Measurements from ENCODE around the gene ABHD17A.
A peak's percentile ranks its signal among the peaks of the same experiment; 100 is the strongest.

ABHD17A gene

DNA sequence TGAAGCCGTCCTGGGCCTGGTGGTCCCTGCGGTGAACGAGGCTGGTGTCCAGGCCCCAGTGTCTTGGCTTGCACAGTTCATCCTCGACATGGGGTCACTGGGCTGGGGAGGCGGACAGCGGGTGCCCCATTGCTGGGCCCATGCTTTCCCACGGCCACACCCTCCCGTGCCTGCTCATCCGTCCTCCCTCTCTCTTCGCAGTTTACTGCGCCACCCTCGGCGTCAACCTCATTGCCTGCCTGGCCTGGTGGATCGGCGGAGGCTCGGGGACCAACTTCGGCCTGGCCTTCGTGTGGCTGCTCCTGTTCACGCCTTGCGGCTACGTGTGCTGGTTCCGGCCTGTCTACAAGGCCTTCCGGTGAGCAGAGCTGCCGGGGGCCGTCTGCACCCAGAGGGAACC lies 32.6 kb upstream of the ABHD17A start:
- TF ChIP-seq RAD21 (IDR thresholded peaks at IDR 0.05; ENCODE audit: low read depth) = no peak
- no peak for TF ChIP-seq TAF1 (IDR thresholded peaks at IDR 0.05; ENCODE audit: low read depth)
- TF ChIP-seq NFIC (IDR thresholded peaks at IDR 0.05) = no peak
- TF ChIP-seq ZBTB7A (IDR thresholded peaks at IDR 0.05; ENCODE audit: low read depth) = no peak
- TF ChIP-seq, protein P1, sequence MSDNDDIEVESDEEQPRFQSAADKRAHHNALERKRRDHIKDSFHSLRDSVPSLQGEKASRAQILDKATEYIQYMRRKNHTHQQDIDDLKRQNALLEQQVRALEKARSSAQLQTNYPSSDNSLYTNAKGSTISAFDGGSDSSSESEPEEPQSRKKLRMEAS (IDR thresholded peaks at IDR 0.05) = no peak
- TF ChIP-seq, protein P2, sequence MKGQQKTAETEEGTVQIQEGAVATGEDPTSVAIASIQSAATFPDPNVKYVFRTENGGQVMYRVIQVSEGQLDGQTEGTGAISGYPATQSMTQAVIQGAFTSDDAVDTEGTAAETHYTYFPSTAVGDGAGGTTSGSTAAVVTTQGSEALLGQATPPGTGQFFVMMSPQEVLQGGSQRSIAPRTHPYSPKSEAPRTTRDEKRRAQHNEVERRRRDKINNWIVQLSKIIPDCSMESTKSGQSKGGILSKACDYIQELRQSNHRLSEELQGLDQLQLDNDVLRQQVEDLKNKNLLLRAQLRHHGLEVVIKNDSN (IDR thresholded peaks at IDR 0.05) = no peak
- no peak for TF ChIP-seq FOXM1 (IDR thresholded peaks at IDR 0.05; ENCODE audit: borderline replicate concordance, low read depth)
- TF ChIP-seq, protein P3, sequence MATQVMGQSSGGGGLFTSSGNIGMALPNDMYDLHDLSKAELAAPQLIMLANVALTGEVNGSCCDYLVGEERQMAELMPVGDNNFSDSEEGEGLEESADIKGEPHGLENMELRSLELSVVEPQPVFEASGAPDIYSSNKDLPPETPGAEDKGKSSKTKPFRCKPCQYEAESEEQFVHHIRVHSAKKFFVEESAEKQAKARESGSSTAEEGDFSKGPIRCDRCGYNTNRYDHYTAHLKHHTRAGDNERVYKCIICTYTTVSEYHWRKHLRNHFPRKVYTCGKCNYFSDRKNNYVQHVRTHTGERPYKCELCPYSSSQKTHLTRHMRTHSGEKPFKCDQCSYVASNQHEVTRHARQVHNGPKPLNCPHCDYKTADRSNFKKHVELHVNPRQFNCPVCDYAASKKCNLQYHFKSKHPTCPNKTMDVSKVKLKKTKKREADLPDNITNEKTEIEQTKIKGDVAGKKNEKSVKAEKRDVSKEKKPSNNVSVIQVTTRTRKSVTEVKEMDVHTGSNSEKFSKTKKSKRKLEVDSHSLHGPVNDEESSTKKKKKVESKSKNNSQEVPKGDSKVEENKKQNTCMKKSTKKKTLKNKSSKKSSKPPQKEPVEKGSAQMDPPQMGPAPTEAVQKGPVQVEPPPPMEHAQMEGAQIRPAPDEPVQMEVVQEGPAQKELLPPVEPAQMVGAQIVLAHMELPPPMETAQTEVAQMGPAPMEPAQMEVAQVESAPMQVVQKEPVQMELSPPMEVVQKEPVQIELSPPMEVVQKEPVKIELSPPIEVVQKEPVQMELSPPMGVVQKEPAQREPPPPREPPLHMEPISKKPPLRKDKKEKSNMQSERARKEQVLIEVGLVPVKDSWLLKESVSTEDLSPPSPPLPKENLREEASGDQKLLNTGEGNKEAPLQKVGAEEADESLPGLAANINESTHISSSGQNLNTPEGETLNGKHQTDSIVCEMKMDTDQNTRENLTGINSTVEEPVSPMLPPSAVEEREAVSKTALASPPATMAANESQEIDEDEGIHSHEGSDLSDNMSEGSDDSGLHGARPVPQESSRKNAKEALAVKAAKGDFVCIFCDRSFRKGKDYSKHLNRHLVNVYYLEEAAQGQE (IDR thresholded peaks at IDR 0.05; ENCODE audit: low read depth) = no peak
- TF ChIP-seq CEBPB (IDR thresholded peaks at IDR 0.05) = no peak

DNA sequence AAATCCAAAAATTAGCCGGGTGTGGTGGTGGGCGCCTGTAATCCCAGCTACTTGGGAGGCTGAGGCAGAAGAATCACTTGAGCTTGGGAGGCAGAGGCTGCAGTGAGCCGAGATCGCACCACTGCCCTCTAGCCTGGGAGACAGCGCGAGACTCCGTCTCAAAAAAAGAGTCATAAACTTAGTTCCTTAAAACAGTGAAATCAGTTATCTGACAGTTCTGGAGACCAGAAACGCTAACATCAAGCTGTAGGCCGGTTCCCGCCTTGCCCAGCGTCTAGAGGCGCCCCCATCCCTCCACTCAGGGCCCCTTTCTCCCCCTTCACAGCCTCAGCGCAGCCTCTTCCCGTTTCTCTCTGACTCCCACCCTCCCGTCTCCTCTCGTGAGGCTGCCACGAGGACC lies 31.9 kb upstream of the ABHD17A start:
- TF ChIP-seq FOXM1 (IDR thresholded peaks at IDR 0.05; ENCODE audit: borderline replicate concordance, low read depth) = no peak
- no peak for TF ChIP-seq RAD21 (IDR thresholded peaks at IDR 0.05; ENCODE audit: low read depth)
- TF ChIP-seq TAF1 (IDR thresholded peaks at IDR 0.05; ENCODE audit: low read depth) = no peak
- TF ChIP-seq NFIC (IDR thresholded peaks at IDR 0.05) = no peak
- no peak for TF ChIP-seq EP300 (IDR thresholded peaks at IDR 0.05; ENCODE audit: borderline replicate concordance)
- TF ChIP-seq ZBTB7A (IDR thresholded peaks at IDR 0.05; ENCODE audit: low read depth) = no peak
- TF ChIP-seq, protein P3 (IDR thresholded peaks at IDR 0.05; ENCODE audit: low read depth) = no peak
- TF ChIP-seq, protein P2 (IDR thresholded peaks at IDR 0.05) = no peak
- no peak for TF ChIP-seq TEAD4 (IDR thresholded peaks at IDR 0.05)
- no peak for TF ChIP-seq EGR1 (IDR thresholded peaks at IDR 0.05)
- TF ChIP-seq, protein P1 (IDR thresholded peaks at IDR 0.05) = no peak
- no peak for TF ChIP-seq CEBPB (IDR thresholded peaks at IDR 0.05)
- no peak for TF ChIP-seq CREB1 (IDR thresholded peaks at IDR 0.05; ENCODE audit: low read depth)

DNA sequence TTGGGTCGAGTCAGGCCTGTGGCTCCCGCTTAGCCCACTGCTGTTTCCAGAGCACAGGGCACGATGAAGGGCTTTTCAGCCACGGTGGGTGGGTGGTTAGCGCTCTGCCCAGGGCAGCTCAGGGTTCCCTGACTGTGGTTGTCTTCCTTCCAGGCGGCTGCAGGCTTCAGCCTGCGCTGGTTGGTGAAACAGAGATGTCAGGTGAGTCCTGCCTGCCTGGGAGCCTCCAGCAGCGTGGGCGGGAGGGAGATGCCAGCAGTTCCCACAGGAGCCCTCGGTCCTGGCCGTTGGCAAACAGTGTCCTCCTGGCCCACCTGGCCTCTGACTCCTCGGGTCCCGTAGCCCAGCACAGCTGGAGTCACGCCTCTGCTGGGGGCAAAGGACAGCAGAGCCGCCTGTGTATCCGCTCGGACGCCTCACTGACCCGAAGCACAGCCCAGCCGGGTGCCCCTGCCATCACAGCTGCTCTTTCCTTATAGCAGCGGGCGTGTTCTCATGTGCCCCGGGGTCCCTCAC lies 29.6 kb upstream of the ABHD17A start:
- TF ChIP-seq NFIC (IDR thresholded peaks at IDR 0.05) = no peak
- no peak for TF ChIP-seq TEAD4 (IDR thresholded peaks at IDR 0.05)
- no peak; the same call in 1 of the 2 replicates for TF ChIP-seq TCF12 (IDR thresholded peaks at IDR 0.05; ENCODE audit: low read depth)
- TF ChIP-seq EP300 (IDR thresholded peaks at IDR 0.05; ENCODE audit: borderline replicate concordance) = no peak
- no peak for TF ChIP-seq ZBTB7A (IDR thresholded peaks at IDR 0.05; ENCODE audit: low read depth)
- TF ChIP-seq EGR1 (IDR thresholded peaks at IDR 0.05) = peak; percentile 48; the same call in 1 of the 2 replicates

DNA sequence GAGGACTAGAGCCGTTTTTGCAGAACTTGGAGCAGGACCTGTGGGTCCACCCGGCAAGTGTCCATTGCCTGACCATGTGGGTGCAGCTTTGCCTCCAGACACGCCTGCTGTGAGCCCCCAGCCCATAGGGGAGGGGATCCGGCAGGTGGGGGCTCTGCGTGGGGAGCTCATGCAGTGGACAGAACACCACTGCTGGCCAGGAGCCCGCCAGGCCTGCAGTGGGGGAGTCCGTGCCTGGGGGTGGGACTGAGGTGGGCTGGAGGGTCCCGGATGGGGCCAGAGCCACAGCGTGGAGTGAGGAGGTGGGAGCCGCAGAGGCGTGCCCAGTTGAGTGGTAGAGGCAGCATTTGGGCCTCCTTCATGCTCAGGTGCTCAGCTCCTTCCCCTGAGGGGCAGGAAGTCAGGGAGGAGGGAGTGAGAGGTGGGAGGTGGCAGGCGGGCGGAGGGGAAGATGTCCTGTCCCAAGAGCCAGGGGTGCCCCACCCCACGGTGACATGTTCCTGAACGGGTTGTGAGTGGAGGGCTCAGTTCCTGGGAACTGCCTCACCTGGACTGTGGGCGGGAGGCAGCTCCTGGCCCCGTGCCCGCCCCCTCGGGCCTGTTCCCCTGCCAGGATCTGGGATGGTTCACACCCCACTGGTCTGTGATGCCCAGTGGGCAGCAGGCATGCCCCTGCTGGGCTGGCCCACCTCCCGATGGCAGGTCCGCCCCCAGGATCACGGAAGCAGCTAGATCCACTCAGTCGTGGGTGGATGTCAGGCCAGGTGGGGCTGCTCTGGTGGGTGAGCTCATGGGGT lies 28.7 kb upstream of the ABHD17A start:
- TF ChIP-seq, protein P3 (IDR thresholded peaks at IDR 0.05; ENCODE audit: low read depth) = no peak
- TF ChIP-seq, protein P1 (IDR thresholded peaks at IDR 0.05) = peak; percentile 28; the same call in 1 of the 2 replicates
- TF ChIP-seq EGR1 (IDR thresholded peaks at IDR 0.05) (peak; percentile 88), EP300 (IDR thresholded peaks at IDR 0.05; ENCODE audit: borderline replicate concordance) (peak; percentile 74; the same call in 1 of the 2 replicates), RAD21 (IDR thresholded peaks at IDR 0.05; ENCODE audit: low read depth) (peak; percentile 4; the same call in 1 of the 2 replicates), NFIC (IDR thresholded peaks at IDR 0.05) (peak; percentile 95), ZBTB7A (IDR thresholded peaks at IDR 0.05; ENCODE audit: low read depth) (peak; percentile 27), TCF12 (IDR thresholded peaks at IDR 0.05; ENCODE audit: low read depth) (peak; percentile 71), CEBPB (IDR thresholded peaks at IDR 0.05) (no peak), TEAD4 (IDR thresholded peaks at IDR 0.05) (peak; percentile 75), TAF1 (IDR thresholded peaks at IDR 0.05; ENCODE audit: low read depth) (no peak)

Measured in Ishikawa (cell line).